Tibial artery (tissue), 4 donors: ENCODE data around the gene STK32C.
A peak's percentile ranks its signal among the peaks of the same experiment; 100 is the strongest.

ENCODE experiments used
- DNase-seq, 2 donors: peaks; one replicate each; pipeline ENCODE4 v3.0.0-alpha.2; 2019
- H3K27ac ChIP-seq, 2 donors: fragments of 200-600 bp; sonication (generic) in 1 of 2; 1 replicate in 1 of 2; 2 replicates in 1 of 2; pipeline ENCODE4 v1.5.1; 2018 to 2019; ENCODE audit warnings: mild to moderate bottlenecking in 1 of 2
- H3K27me3 ChIP-seq, 2 donors: fragments of 200-600 bp; sonication (generic) in 1 of 2; one replicate each; pipeline versions ENCODE4 v1.5.1 to v1.6.0; 2016 to 2019
- H3K36me3 ChIP-seq, 3 donors: fragments of 200-600 bp; sonication (generic) in 2 of 3; one replicate each; pipeline ENCODE4 v1.5.1; 2016 to 2019; ENCODE audit warnings: mild to moderate bottlenecking in 2 of 3
- H3K4me1 ChIP-seq, 4 donors: fragments of 200-600 bp; sonication (generic) in 2 of 4; 1 replicate in 3 of 4; 2 replicates in 1 of 4; pipeline ENCODE4 v1.5.1; 2016 to 2019
- H3K4me3 ChIP-seq, 2 donors: fragments of 200-600 bp; sonication (generic) in 1 of 2; 1 replicate in 1 of 2; 2 replicates in 1 of 2; pipeline ENCODE4 v1.5.1; 2018 to 2019; ENCODE audit warnings: mild to moderate bottlenecking in 2 of 2
- H3K9me3 ChIP-seq, 3 donors: fragments of 200-600 bp; sonication (generic) in 1 of 3; one replicate each; pipeline ENCODE4 v1.5.1; 2016 to 2019
- intact Hi-C: fragments of 100-400 bp; cut with DNase I; formaldehyde crosslinking; loops from one replicate; pipeline ENCODE4 v1.15.0; 2023; ENCODE audit warnings: low total_unique reads
- TF ChIP-seq, protein P1 (sequence below), 2 experiments: fragments of 200-600 bp in 1 of 2; fragments of 450-650 bp in 1 of 2; IDR thresholded peaks; one replicate each; pipeline ENCODE4 v1.5.1; 2017 to 2019; ENCODE audit warnings: antibody characterized with exemption in 2 of 2, mild to moderate bottlenecking in 1 of 2, moderate library complexity in 1 of 2

Gene STK32C

GRCh38 chr10:132232981-132233380 lies 74.8 kb downstream of the STK32C start:
- no peaks in the 10 kb centered on the region for H3K36me3 ChIP-seq
- H3K4me3 ChIP-seq: no peak overlapping the region
- peaks cover 0 to 7% of the 10 kb centered on the region in 2 donors for H3K27me3 ChIP-seq
- H3K27ac ChIP-seq: no peak overlapping the region
- H3K4me1 ChIP-seq: peaks cover 0 to 4% (median 0%) of the 10 kb centered on the region in 4 donors
- TF ChIP-seq, protein P1, sequence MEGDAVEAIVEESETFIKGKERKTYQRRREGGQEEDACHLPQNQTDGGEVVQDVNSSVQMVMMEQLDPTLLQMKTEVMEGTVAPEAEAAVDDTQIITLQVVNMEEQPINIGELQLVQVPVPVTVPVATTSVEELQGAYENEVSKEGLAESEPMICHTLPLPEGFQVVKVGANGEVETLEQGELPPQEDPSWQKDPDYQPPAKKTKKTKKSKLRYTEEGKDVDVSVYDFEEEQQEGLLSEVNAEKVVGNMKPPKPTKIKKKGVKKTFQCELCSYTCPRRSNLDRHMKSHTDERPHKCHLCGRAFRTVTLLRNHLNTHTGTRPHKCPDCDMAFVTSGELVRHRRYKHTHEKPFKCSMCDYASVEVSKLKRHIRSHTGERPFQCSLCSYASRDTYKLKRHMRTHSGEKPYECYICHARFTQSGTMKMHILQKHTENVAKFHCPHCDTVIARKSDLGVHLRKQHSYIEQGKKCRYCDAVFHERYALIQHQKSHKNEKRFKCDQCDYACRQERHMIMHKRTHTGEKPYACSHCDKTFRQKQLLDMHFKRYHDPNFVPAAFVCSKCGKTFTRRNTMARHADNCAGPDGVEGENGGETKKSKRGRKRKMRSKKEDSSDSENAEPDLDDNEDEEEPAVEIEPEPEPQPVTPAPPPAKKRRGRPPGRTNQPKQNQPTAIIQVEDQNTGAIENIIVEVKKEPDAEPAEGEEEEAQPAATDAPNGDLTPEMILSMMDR (IDR thresholded peaks at IDR 0.05): no peak
- intact Hi-C loops: no loop called here
- DNase-seq: no peak
- no peaks in the 10 kb centered on the region for H3K9me3 ChIP-seq

DNA sequence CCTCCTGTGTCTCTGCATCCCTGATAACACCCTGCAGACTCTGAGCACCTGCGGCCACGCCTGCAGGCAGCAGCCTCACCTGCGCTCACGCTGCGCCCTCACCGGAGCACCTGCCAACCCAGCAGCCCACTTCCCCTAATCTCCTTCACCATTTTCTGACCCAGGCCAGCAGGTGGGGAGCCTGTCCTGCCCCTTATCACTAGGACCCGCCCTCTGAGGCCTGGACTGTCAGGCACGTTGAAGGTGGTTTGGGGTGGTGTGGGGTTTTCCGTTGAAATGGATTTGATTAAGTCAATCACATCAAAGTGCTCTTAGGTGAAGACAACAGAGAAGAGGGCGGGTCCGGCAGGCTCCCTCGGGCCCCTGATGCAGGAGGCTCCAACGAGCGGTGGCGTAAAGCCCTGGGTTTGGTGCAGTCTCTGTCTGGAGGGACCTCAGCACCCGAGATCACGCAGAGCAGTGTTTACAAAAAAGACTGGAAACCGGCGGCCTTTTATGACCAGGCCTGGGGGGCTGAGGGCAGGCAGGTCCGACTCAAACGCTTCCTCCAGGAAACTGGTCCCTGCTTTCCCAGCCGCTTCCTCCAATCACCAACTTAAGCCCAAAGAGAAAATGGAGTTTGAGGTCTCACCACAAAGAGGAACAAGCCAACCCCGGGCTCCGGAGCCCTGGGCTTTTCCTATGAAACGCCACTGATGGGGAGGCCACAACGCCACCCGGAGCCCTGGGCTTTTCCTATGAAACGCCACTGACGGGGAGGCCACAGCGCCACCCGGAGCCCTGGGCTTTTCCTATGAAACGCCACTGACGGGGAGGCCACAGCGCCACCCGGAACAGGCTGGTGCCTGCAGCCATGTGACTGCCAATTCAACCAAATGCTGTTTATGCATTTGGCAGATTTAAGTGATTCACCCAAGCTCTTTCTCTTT lies 75.5 kb downstream of the STK32C start:
- Histone ChIP-seq H3K36me3 (no peaks in the 10 kb centered on the region), H3K4me3 (no peak overlapping the region), H3K9me3 (no peaks in the 10 kb centered on the region), H3K27ac (no peak overlapping the region), H3K27me3 (peaks cover 0 to under 1% of the 10 kb centered on the region in 2 donors), H3K4me1 (peaks cover 0 to 4% (median 0%) of the 10 kb centered on the region in 4 donors)
- DNase-seq: peak in 1 of 2 donors; percentile 48
- intact Hi-C loops: no loop called here
- TF ChIP-seq, protein P1 (IDR thresholded peaks at IDR 0.05): no peak

DNA sequence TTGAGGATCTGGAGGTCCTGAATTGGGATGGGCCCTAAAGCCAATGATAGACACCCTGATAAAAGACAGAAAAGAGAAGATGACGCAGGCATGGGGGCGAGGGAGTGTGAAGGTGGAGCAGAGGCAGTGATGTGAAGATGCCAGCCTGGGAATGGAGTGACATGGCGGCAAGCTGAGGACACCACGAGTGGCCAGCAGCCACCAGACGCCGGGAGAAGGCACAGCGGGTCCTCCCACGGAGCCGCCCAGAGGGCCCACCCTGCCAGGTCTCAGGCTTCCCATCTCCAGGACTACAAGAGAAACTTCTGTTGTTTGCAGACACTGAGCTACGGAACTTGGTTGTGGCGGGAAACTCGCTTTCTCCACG lies 76.1 kb downstream of the STK32C start:
- H3K9me3 ChIP-seq: no peaks in the 10 kb centered on the region
- H3K27ac ChIP-seq: no peak overlapping the region
- H3K4me3 ChIP-seq: no peak overlapping the region
- TF ChIP-seq, protein P1 (IDR thresholded peaks at IDR 0.05): no peak
- no peaks in the 10 kb centered on the region for H3K36me3 ChIP-seq
- no peak for DNase-seq
- no peaks in the 10 kb centered on the region for H3K27me3 ChIP-seq
- intact Hi-C loops: no loop called here
- peaks cover 0 to 4% (median 0%) of the 10 kb centered on the region in 4 donors for H3K4me1 ChIP-seq

DNA sequence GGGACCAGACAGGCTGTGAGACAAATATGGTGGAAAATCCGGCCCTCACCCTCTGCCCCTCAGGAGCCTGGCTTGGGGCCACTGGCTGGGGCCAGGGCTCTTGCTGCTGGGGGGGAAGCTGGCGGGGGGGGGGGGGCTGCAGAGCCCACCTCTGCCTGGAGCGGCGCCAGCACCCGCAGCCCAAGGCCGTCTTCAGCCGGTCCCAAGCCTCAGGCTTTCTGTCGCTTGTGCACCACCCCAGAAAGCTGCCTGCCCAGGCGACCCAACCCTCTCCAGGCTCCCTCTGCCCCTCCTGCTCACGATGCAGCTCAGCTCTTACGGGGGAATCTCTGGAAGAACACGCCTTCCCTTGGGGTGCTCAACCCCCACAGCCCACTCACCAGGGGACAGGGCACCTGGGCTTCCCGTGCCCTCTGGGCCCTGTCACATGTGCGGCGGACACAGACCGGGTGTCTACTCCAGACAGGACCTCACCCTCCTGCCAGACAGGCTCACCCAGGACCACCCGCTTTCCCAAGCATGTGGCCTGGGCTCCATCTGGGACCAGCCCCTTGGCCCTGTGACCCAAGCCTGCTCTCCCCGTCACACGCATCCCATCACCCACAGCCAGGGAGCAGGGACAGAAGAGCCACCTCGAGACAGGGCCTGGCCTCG lies 77.1 kb downstream of the STK32C start:
- Histone ChIP-seq H3K27ac (no peak overlapping the region), H3K36me3 (no peaks in the 10 kb centered on the region), H3K9me3 (no peaks in the 10 kb centered on the region), H3K4me1 (peaks cover 0 to 4% (median 0%) of the 10 kb centered on the region in 4 donors), H3K4me3 (no peak overlapping the region), H3K27me3 (no peaks in the 10 kb centered on the region)
- intact Hi-C loops: no loop called here
- no peak for DNase-seq
- TF ChIP-seq, protein P1 (IDR thresholded peaks at IDR 0.05): no peak

DNA sequence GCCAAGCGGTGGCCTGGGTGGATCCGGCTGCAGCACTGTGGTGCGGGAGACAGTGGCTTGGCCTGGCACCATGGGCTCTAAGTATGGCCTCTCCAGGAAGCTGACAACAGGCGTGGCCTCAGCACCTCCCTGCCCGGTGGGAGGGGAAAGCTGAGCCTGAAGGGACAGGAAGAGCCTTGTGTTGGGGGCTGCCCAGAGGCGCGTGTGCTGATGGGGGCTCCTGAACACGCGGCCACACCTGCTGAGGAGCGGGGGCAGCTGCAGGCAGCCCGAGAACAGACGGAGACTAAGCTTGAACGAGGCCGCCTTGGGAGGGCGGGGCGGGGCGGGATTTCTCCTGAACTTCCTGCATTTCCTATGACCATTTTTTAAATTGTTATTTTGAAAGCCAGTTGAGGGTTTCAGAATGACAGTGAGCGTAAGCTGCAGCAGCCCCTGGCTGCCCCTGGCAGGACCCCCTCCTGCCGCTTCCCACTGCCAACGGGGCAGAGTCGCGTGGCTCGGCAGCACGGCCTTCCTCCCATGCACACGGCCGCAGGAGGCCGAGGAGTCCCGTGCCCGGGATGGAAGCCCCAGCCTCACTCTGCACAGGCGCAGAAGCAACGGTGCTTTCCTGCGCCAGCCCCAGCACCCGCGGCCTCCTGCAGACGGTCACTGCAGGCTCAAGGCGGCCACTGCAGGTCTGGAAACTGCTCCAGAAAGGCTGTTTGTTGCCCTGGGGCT lies 77.8 kb downstream of the STK32C start:
- peak overlapping the region; percentile 14 to 18 for H3K4me3 ChIP-seq
- no peak overlapping the region for H3K27ac ChIP-seq
- H3K36me3 ChIP-seq: no peaks in the 10 kb centered on the region
- no peak for DNase-seq
- H3K4me1 ChIP-seq: peaks cover 0 to 4% (median 0%) of the 10 kb centered on the region in 4 donors
- H3K27me3 ChIP-seq: no peaks in the 10 kb centered on the region
- H3K9me3 ChIP-seq: no peaks in the 10 kb centered on the region
- TF ChIP-seq, protein P1 (IDR thresholded peaks at IDR 0.05): no peak
- intact Hi-C loops: no loop called here
